ENCODE results near the gene PYCARD. TPM values are rescaled to one million over a fixed set of nuclear protein-coding genes. Genes with fewer than 3 reads are reported as not detected.

The PYCARD gene
- total and polyA plus RNA-seq, 2 experiments from 2014 or later, result 24.3 to 28.1 TPM

DNA sequence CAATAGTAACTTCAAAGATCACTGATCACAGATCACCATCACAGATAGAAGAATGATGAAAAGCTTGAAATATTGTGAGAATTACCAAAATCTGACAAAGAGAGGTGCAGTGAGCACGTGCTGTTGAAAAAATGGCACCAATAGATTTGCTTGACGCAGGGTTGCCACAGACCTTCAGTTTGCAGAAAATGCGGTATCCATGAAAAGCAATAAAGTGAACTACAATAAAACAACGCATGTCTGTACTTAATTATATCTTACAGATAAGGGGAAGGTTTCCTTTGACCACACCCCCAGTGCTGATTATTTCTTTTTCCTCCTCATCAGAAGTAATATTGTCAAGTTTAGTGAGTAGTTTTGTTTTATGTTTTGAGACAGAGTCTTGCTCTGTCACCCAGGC, 35.5 kb upstream of the PYCARD start:
- no peaks in the 10 kb centered on the region for H3K4me1 ChIP-seq (ENCODE audit: insufficient read depth)
- H3K79me2 ChIP-seq (ENCODE audit: insufficient read depth), result no peaks in the 10 kb centered on the region
- H3K9me2 ChIP-seq (ENCODE audit: insufficient read depth), result no peaks in the 10 kb centered on the region
- H3K27me3 ChIP-seq (replicated peaks; ENCODE audit: insufficient read depth), result no peaks in the 10 kb centered on the region
- DNase-seq, result no peak
- H3K9ac ChIP-seq, result no peak overlapping the region
- H3K36me3 ChIP-seq (ENCODE audit: low read depth), result no peaks in the 10 kb centered on the region
- in situ Hi-C loops (cut with MboI), result no loop called here
- H3K4me3 ChIP-seq, result no peak overlapping the region
- no peaks in the 10 kb centered on the region for H3K9me3 ChIP-seq (ENCODE audit: low read depth)
- H4K20me1 ChIP-seq (ENCODE audit: insufficient read depth), result no peaks in the 10 kb centered on the region
- H2AFZ ChIP-seq, result no peak overlapping the region
- H3K4me2 ChIP-seq (ENCODE audit: unreplicated experiment), result no peak overlapping the region
- no peaks in the 10 kb centered on the region for H3F3A ChIP-seq (ENCODE audit: insufficient read depth)
- WGBS, 2 experiments (ENCODE audit: low coverage in 1 of 2, low lambda C conversion rate in 2 of 2, missing lambda C conversion rate in 2 of 2), result 41% methylated on average over 4 of the region's 4 CpGs
- no peak overlapping the region for H3K27ac ChIP-seq
- TF ChIP-seq EZH2phosphoT487 (IDR thresholded peaks at IDR 0.05; ENCODE audit: insufficient read depth, low read depth) (no peak), EZH2 (IDR thresholded peaks at IDR 0.05; ENCODE audit: insufficient read depth, poor library complexity, severe bottlenecking) (no peak)

DNA sequence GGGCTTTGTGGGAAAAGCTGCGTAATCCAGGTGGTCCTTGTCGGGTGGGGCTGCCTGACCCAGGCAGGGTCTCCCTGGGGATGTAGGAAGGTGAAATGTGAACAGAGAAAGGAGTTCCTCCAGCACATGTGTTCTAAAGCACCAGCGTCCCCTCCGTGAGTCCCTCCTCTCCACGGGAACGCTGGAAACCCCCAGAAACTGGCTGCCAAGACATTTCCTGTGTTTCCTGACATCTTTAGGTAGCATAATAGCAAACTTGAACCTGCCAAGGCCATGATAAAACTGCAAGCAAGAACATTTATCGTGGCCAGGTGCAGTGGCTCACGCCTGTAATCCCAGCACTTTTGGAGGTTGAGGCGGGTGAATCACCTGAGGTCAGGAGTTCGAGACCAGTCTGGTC, 26.9 kb upstream of the PYCARD start:
- no peak overlapping the region for H3K9ac ChIP-seq
- no peak overlapping the region for H3K4me3 ChIP-seq
- DNase-seq, result no peak
- H3K9me3 ChIP-seq (ENCODE audit: low read depth), result no peaks in the 10 kb centered on the region
- no peaks in the 10 kb centered on the region for H4K20me1 ChIP-seq (ENCODE audit: insufficient read depth)
- no peak overlapping the region for H2AFZ ChIP-seq
- H3K9me2 ChIP-seq (ENCODE audit: insufficient read depth), result no peaks in the 10 kb centered on the region
- H3K27me3 ChIP-seq (replicated peaks; ENCODE audit: insufficient read depth), result no peaks in the 10 kb centered on the region
- no peak for TF ChIP-seq EZH2phosphoT487 (IDR thresholded peaks at IDR 0.05; ENCODE audit: insufficient read depth, low read depth)
- no peak for TF ChIP-seq EZH2 (IDR thresholded peaks at IDR 0.05; ENCODE audit: insufficient read depth, poor library complexity, severe bottlenecking)
- H3K27ac ChIP-seq, result no peak overlapping the region
- no peak overlapping the region for H3K4me2 ChIP-seq (ENCODE audit: unreplicated experiment)
- H3F3A ChIP-seq (ENCODE audit: insufficient read depth), result no peaks in the 10 kb centered on the region
- in situ Hi-C loops (cut with MboI), result loop anchor here (10.0 kb wide), 1 partner anchor 195 kb away; the partner anchor contains the start of gene COX6A2
- H3K36me3 ChIP-seq (ENCODE audit: low read depth), result no peaks in the 10 kb centered on the region
- no peaks in the 10 kb centered on the region for H3K79me2 ChIP-seq (ENCODE audit: insufficient read depth)
- no peaks in the 10 kb centered on the region for H3K4me1 ChIP-seq (ENCODE audit: insufficient read depth)
- WGBS, 2 experiments (ENCODE audit: low coverage in 1 of 2, low lambda C conversion rate in 2 of 2, missing lambda C conversion rate in 2 of 2), result 45 to 51% methylated on average over 10 of the region's 10 CpGs

DNA sequence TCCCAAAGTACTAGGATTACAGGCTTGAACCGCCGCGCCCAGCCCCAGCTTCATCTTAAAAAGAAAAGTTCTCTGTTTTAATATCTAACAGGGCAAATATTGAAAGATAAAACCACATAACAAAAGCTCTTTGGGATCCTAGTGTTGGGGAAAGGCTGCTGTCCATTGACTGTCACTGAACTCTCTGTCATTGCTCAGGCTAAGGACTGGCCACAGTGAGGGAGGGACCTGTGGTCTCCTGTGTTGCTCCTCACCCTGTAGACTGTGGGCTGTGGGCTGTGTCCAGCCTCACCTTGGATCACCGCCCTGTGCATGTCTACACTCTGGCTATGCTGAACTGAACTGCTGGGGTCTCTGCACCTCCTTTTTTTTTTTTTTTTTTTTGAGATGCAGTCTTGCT, 25.6 kb upstream of the PYCARD start:
- H3K4me2 ChIP-seq (ENCODE audit: unreplicated experiment), result no peak overlapping the region
- no peaks in the 10 kb centered on the region for H3K36me3 ChIP-seq (ENCODE audit: low read depth)
- WGBS, 2 experiments (ENCODE audit: low coverage in 1 of 2, low lambda C conversion rate in 2 of 2, missing lambda C conversion rate in 2 of 2), result 90 to 97% methylated on average over 4 of the region's 4 CpGs
- H3K4me3 ChIP-seq, result no peak overlapping the region
- no peaks in the 10 kb centered on the region for H3K4me1 ChIP-seq (ENCODE audit: insufficient read depth)
- no peaks in the 10 kb centered on the region for H3K79me2 ChIP-seq (ENCODE audit: insufficient read depth)
- in situ Hi-C loops (cut with MboI), result loop anchor here (10.0 kb wide), 1 partner anchor 197 kb away; the partner anchor contains the start of gene COX6A2
- TF ChIP-seq EZH2 (IDR thresholded peaks at IDR 0.05; ENCODE audit: insufficient read depth, poor library complexity, severe bottlenecking) (no peak), EZH2phosphoT487 (IDR thresholded peaks at IDR 0.05; ENCODE audit: insufficient read depth, low read depth) (no peak)
- no peak overlapping the region for H3K27ac ChIP-seq
- H3K9me3 ChIP-seq (ENCODE audit: low read depth), result no peaks in the 10 kb centered on the region
- no peak overlapping the region for H2AFZ ChIP-seq
- no peak for DNase-seq
- no peaks in the 10 kb centered on the region for H4K20me1 ChIP-seq (ENCODE audit: insufficient read depth)
- H3F3A ChIP-seq (ENCODE audit: insufficient read depth), result no peaks in the 10 kb centered on the region
- no peaks in the 10 kb centered on the region for H3K9me2 ChIP-seq (ENCODE audit: insufficient read depth)
- H3K9ac ChIP-seq, result no peak overlapping the region
- H3K27me3 ChIP-seq (replicated peaks; ENCODE audit: insufficient read depth), result no peaks in the 10 kb centered on the region

DNA sequence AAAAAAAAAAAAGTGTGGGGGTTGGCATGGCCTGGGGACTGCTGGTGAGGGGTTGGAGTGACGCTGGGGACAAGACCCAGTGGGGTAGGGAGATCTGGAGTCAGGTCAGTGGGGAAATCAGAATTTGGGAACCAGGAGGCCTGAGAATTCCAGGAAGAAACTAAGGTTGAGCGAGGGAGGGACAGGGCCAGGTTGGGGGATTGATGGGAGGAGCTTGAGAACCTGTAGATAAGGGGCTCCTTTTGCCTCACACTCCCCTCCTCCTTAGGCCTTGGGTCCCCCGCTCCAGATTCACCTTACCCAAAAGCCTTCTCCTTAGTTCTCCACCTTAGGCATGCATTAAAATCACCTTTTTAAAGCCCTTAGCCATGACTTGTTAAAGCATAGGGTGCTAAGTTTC, 22.6 kb upstream of the PYCARD start:
- H3K4me3 ChIP-seq, result no peak overlapping the region
- in situ Hi-C loops (cut with MboI), result loop anchor here (10.0 kb wide), 1 partner anchor 200 kb away; the partner anchor contains the start of gene COX6A2
- H4K20me1 ChIP-seq (ENCODE audit: insufficient read depth), result no peaks in the 10 kb centered on the region
- 85 to 98% methylated on average over 2 to 3 of the region's 3 CpGs for WGBS, 2 experiments (ENCODE audit: low coverage in 1 of 2, low lambda C conversion rate in 2 of 2, missing lambda C conversion rate in 2 of 2)
- H3K27me3 ChIP-seq (replicated peaks; ENCODE audit: insufficient read depth), result no peaks in the 10 kb centered on the region
- no peaks in the 10 kb centered on the region for H3K79me2 ChIP-seq (ENCODE audit: insufficient read depth)
- H3K4me1 ChIP-seq (ENCODE audit: insufficient read depth), result no peaks in the 10 kb centered on the region
- no peaks in the 10 kb centered on the region for H3K9me2 ChIP-seq (ENCODE audit: insufficient read depth)
- no peak for TF ChIP-seq EZH2phosphoT487 (IDR thresholded peaks at IDR 0.05; ENCODE audit: insufficient read depth, low read depth)
- no peak for TF ChIP-seq EZH2 (IDR thresholded peaks at IDR 0.05; ENCODE audit: insufficient read depth, poor library complexity, severe bottlenecking)
- no peaks in the 10 kb centered on the region for H3K36me3 ChIP-seq (ENCODE audit: low read depth)
- no peak overlapping the region for H3K4me2 ChIP-seq (ENCODE audit: unreplicated experiment)
- no peaks in the 10 kb centered on the region for H3K9me3 ChIP-seq (ENCODE audit: low read depth)
- H3K9ac ChIP-seq, result no peak overlapping the region
- no peak overlapping the region for H3K27ac ChIP-seq
- no peak for DNase-seq
- H2AFZ ChIP-seq, result no peak overlapping the region
- no peaks in the 10 kb centered on the region for H3F3A ChIP-seq (ENCODE audit: insufficient read depth)

All from GM23248 (cell line).